HPDE6-E6E7 (cell line): Measurements from ENCODE around the gene TAS2R39.
"Not testable (repeated sequence)": the region's sequence is repeated elsewhere in the genome, so short reads cannot be mapped to it uniquely, and the experiment has no call there.

Experiments used
- DNase-seq: peaks from one replicate; pipeline ENCODE4 v3.0.0; 2011; ENCODE audit warnings: missing footprints; ENCODE audit errors: extremely low spot score

The TAS2R39 gene

GRCh38 chr7:143183024-143183423, at the start of gene TAS2R39:
Gene TAS2R39, plus strand, starts transcription at chr7:143183419. Its CDS starts 0 bp downstream, at chr7:143183419.
- DNase-seq = no peak

- no peak for DNase-seq
Measured at GRCh38 chr7:143147070-143147469, 36.1 kb upstream of the TAS2R39 start.

- DNase-seq = no peak
Measured at GRCh38 chr7:143148050-143148449, 35.2 kb upstream of the TAS2R39 start.

GRCh38 chr7:143148651-143149050, 34.6 kb upstream of the TAS2R39 start:
- DNase-seq = no peak

GRCh38 chr7:143150696-143151095, 32.5 kb upstream of the TAS2R39 start:
- DNase-seq = not testable (repeated sequence)

GRCh38 chr7:143158617-143159016, 24.6 kb upstream of the TAS2R39 start:
- not testable (repeated sequence) for DNase-seq

- peak; percentile 39 for DNase-seq
Measured at GRCh38 chr7:143171697-143172096, 11.5 kb upstream of the TAS2R39 start.

GRCh38 chr7:143172354-143172753, 10.9 kb upstream of the TAS2R39 start:
- peak; percentile 19 for DNase-seq

GRCh38 chr7:143176128-143176527, 7.1 kb upstream of the TAS2R39 start:
- no peak for DNase-seq

GRCh38 chr7:143177374-143178119, 5.7 kb upstream of the TAS2R39 start:
- no peak for DNase-seq

- not testable (repeated sequence) for DNase-seq
Measured at GRCh38 chr7:143180771-143181170, 2.4 kb upstream of the TAS2R39 start.

GRCh38 chr7:143181349-143181748, 1.9 kb upstream of the TAS2R39 start:
- DNase-seq = no peak

- DNase-seq = no peak
Measured at GRCh38 chr7:143185551-143185950, 2.3 kb downstream of the TAS2R39 start.

- DNase-seq = no peak
Measured at GRCh38 chr7:143188994-143189393, 5.8 kb downstream of the TAS2R39 start.

GRCh38 chr7:143193880-143194279, 10.7 kb downstream of the TAS2R39 start:
- no peak for DNase-seq

GRCh38 chr7:143199040-143199439, 15.8 kb downstream of the TAS2R39 start:
- no peak for DNase-seq

- no peak for DNase-seq
Measured at GRCh38 chr7:143202161-143202560, 18.9 kb downstream of the TAS2R39 start.

GRCh38 chr7:143203386-143203785, 20.2 kb downstream of the TAS2R39 start:
- no peak for DNase-seq

GRCh38 chr7:143205560-143206293, 22.5 kb downstream of the TAS2R39 start:
- no peak for DNase-seq

GRCh38 chr7:143210541-143210940, 27.3 kb downstream of the TAS2R39 start:
- DNase-seq = no peak

- not testable (repeated sequence) for DNase-seq
Measured at GRCh38 chr7:143213478-143213877, 30.3 kb downstream of the TAS2R39 start.

- DNase-seq = peak; percentile 56
Measured at GRCh38 chr7:143214789-143215679, 31.8 kb downstream of the TAS2R39 start.
